ENCODE data around the gene SLC27A1. TPM values are rescaled to one million over a fixed set of nuclear protein-coding genes. Genes with fewer than 3 reads are reported as not detected.
"Not testable (repeated sequence)": the region's sequence is repeated elsewhere in the genome, so short reads cannot be mapped to it uniquely, and the experiment has no call there.

Gene SLC27A1
- total RNA-seq, 3 donors from 2014 or later (not counting 1 experiment from before 2014, with no cell fraction given), result 12.9 to 26.2 (median 16.3) TPM

DNA sequence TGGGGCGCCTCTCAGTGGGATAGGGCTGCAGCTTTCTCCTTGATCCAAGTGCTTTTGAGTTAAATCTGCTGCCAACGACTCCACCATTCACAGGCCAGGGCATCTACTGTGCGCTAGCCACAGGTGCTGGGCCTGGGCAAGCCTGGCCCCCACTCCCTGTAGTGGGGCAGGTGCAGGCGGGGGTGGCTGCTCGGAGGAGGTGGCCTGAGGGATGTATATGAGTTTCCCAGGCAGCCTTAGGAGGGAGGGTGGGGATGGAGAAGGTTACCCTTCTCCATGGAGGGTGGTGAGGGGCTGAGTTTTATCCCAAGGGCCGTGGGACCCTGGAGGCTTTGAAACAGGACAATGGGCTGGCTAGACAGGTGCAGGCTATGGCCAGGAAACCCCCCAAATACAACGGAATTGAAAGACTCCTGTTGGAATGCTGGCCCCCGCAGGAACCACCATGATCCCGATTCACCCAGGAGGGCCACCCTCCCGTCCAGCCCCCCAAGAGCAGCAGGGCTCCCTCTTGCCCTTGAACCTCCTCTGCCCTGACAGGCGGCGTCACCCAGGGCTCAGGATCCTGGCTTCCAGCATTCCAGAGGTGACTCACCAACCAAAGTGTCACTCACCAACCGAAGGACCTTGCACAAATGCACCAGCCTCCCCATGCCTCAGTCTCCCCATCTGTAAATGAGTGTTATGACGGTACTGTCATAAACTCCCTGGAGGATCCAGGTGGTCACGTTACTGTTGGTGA lies 45.3 kb downstream of the SLC27A1 start:
- Mint-ChIP-seq H3K9me3 (no peaks in the 10 kb centered on the region), H3K36me3 (no peaks in the 10 kb centered on the region), H3K4me3 (no peak overlapping the region), H3K4me1 (peaks cover 18 to 21% of the 10 kb centered on the region in 2 donors), H3K27me3 (ENCODE audit: low read depth in 2 of 2) (no peaks in the 10 kb centered on the region), H3K27ac (peak overlapping the region in 1 of 2 donors; percentile 16)
- H3K36me3 ChIP-seq (ENCODE audit: control insufficient read depth, insufficient read depth, low read length), result peaks cover 18% of the 10 kb centered on the region
- TF ChIP-seq, protein P1, sequence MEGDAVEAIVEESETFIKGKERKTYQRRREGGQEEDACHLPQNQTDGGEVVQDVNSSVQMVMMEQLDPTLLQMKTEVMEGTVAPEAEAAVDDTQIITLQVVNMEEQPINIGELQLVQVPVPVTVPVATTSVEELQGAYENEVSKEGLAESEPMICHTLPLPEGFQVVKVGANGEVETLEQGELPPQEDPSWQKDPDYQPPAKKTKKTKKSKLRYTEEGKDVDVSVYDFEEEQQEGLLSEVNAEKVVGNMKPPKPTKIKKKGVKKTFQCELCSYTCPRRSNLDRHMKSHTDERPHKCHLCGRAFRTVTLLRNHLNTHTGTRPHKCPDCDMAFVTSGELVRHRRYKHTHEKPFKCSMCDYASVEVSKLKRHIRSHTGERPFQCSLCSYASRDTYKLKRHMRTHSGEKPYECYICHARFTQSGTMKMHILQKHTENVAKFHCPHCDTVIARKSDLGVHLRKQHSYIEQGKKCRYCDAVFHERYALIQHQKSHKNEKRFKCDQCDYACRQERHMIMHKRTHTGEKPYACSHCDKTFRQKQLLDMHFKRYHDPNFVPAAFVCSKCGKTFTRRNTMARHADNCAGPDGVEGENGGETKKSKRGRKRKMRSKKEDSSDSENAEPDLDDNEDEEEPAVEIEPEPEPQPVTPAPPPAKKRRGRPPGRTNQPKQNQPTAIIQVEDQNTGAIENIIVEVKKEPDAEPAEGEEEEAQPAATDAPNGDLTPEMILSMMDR (IDR thresholded peaks at IDR 0.05), result no peak
- H3K4me1 ChIP-seq (ENCODE audit: control insufficient read depth, insufficient read depth, low read length), result peaks cover 22% of the 10 kb centered on the region
- H3K9me3 ChIP-seq (ENCODE audit: control insufficient read depth, insufficient read depth, low read length), result peaks cover 6% of the 10 kb centered on the region
- no peak for ATAC-seq
- no peak overlapping the region for H3K4me3 ChIP-seq (ENCODE audit: low read length)
- no peaks in the 10 kb centered on the region for H3K27me3 ChIP-seq (ENCODE audit: control insufficient read depth, insufficient read depth, low read length)
- intact Hi-C loops (cut with micrococcal nuclease), result no loop called here
- 95% methylated on average over 15 of the region's 15 CpGs for whole genome bisulfite sequencing (ENCODE audit: insufficient coverage)
- no peak for DNase-seq
- no peak overlapping the region for H3K27ac ChIP-seq (ENCODE audit: low read length)

GRCh38 chr19:17517898-17518297 lies 47.6 kb downstream of the SLC27A1 start:
- Mint-ChIP-seq H3K4me1 (peaks cover 8 to 14% of the 10 kb centered on the region in 2 donors), H3K36me3 (no peaks in the 10 kb centered on the region), H3K4me3 (no peak overlapping the region), H3K27me3 (ENCODE audit: low read depth in 2 of 2) (no peaks in the 10 kb centered on the region), H3K9me3 (no peaks in the 10 kb centered on the region), H3K27ac (peak overlapping the region in 1 of 2 donors; percentile 8)
- Histone ChIP-seq H3K4me1 (ENCODE audit: control insufficient read depth, insufficient read depth, low read length) (peaks cover 16% of the 10 kb centered on the region), H3K4me3 (ENCODE audit: low read length) (no peak overlapping the region), H3K9me3 (ENCODE audit: control insufficient read depth, insufficient read depth, low read length) (peaks cover 6% of the 10 kb centered on the region), H3K36me3 (ENCODE audit: control insufficient read depth, insufficient read depth, low read length) (peaks cover 20% of the 10 kb centered on the region), H3K27ac (ENCODE audit: low read length) (no peak overlapping the region), H3K27me3 (ENCODE audit: control insufficient read depth, insufficient read depth, low read length) (no peaks in the 10 kb centered on the region)
- WGBS (ENCODE audit: insufficient coverage), result no CpG with 5 or more reads among the region's 1 CpG
- ATAC-seq, result no peak
- TF ChIP-seq, protein P1 (IDR thresholded peaks at IDR 0.05), result no peak
- intact Hi-C loops (cut with micrococcal nuclease), result no loop called here
- no peak for DNase-seq

DNA sequence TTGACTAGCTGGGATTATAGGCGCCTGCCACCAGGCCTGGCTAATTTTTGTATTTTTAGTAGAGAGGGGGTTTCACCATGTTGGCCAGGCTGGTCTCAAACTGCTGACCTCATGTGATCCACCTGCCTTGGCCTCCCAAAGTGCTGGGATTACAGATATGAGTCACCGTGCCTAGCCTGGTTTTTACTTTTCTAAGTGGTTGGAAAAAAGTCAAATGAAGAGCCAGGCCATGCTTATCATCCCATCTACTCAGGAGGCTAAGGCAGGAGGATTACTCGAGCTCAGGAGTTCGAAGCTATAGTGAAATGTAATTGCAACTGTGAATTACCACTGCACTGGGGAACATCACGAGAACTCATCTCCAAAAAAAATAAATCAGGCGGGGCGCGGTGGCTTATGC lies 48.3 kb downstream of the SLC27A1 start:
- H3K27me3 ChIP-seq (ENCODE audit: control insufficient read depth, insufficient read depth, low read length); ATAC-seq; H3K27ac ChIP-seq (ENCODE audit: low read length); H3K4me3 ChIP-seq (ENCODE audit: low read length); H3K4me3 Mint-ChIP-seq; H3K9me3 ChIP-seq (ENCODE audit: control insufficient read depth, insufficient read depth, low read length); H3K27me3 Mint-ChIP-seq (ENCODE audit: low read depth in 2 of 2); H3K27ac Mint-ChIP-seq; DNase-seq; H3K36me3 Mint-ChIP-seq; H3K9me3 Mint-ChIP-seq; intact Hi-C loops (cut with micrococcal nuclease): not testable (repeated sequence)
- Histone ChIP-seq H3K4me1 (ENCODE audit: control insufficient read depth, insufficient read depth, low read length) (peaks cover 17% of the 10 kb centered on the region), H3K36me3 (ENCODE audit: control insufficient read depth, insufficient read depth, low read length) (peaks cover 20% of the 10 kb centered on the region)
- WGBS (ENCODE audit: insufficient coverage), result 94% methylated on average over 4 of the region's 8 CpGs
- peaks cover 14 to 19% of the 10 kb centered on the region in 2 donors for H3K4me1 Mint-ChIP-seq

DNA sequence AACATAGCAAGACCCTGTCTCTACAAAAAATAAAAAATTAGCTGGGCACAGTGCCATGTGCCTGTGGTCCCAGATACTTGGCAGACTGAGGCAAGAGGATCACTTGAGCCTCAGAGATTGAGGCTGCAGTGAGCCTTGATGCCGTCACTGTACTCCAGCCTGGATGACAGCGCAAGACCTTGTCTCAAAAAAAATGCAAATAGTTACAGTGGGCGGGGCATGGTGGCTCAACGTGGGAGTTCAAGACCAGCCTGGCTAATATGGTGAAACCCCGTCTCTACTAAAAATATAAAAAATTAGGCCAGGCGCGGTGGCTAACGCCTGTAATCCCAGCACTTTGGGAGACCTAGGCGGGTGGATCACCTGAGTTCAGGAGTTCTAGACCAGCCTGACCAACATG lies 49.6 kb downstream of the SLC27A1 start:
- intact Hi-C loops (cut with micrococcal nuclease), result no loop called here
- ATAC-seq, result no peak
- H3K27me3 ChIP-seq (ENCODE audit: control insufficient read depth, insufficient read depth, low read length), result no peaks in the 10 kb centered on the region
- H3K27ac ChIP-seq (ENCODE audit: low read length), result no peak overlapping the region
- Mint-ChIP-seq H3K27me3 (ENCODE audit: low read depth in 2 of 2) (no peaks in the 10 kb centered on the region), H3K4me3 (no peak overlapping the region), H3K4me1 (peaks cover 22 to 25% of the 10 kb centered on the region in 2 donors), H3K27ac (no peak overlapping the region), H3K36me3 (no peaks in the 10 kb centered on the region), H3K9me3 (no peaks in the 10 kb centered on the region)
- DNase-seq, result no peak
- peaks cover 30% of the 10 kb centered on the region for H3K4me1 ChIP-seq (ENCODE audit: control insufficient read depth, insufficient read depth, low read length)
- TF ChIP-seq, protein P1 (IDR thresholded peaks at IDR 0.05), result no peak
- no peak overlapping the region for H3K4me3 ChIP-seq (ENCODE audit: low read length)
- peaks cover 6% of the 10 kb centered on the region for H3K9me3 ChIP-seq (ENCODE audit: control insufficient read depth, insufficient read depth, low read length)
- 85% methylated on average over 9 of the region's 9 CpGs for WGBS (ENCODE audit: insufficient coverage)
- peaks cover 20% of the 10 kb centered on the region for H3K36me3 ChIP-seq (ENCODE audit: control insufficient read depth, insufficient read depth, low read length)

All from natural killer cell (primary cell).